Suprapubic skin (tissue), 4 donors: Measurements from ENCODE around the gene PIAS4. TPM values are rescaled to one million over a fixed set of nuclear protein-coding genes. Genes with fewer than 3 reads are reported as not detected.

Source experiments
- DNase-seq, 2 donors: peaks; one replicate each; pipeline ENCODE4 v3.0.0-alpha.2; 2019; ENCODE audit warnings: low spot score in 2 of 2
- H3K27ac ChIP-seq: fragments of 200-600 bp; sonication (generic); one replicate; pipeline ENCODE4 v1.5.1; 2019
- H3K27me3 ChIP-seq: fragments of 200-600 bp; sonication (generic); one replicate; pipeline ENCODE4 v1.5.1; 2019
- H3K36me3 ChIP-seq: fragments of 200-600 bp; sonication (generic); one replicate; pipeline ENCODE4 v1.5.1; 2019
- H3K4me1 ChIP-seq: fragments of 200-600 bp; sonication (generic); one replicate; pipeline ENCODE4 v1.5.1; 2019
- H3K4me3 ChIP-seq: fragments of 200-600 bp; sonication (generic); one replicate; pipeline ENCODE4 v1.5.1; 2019; ENCODE audit warnings: mild to moderate bottlenecking
- H3K9me3 ChIP-seq: fragments of 200-600 bp; sonication (generic); one replicate; pipeline ENCODE4 v1.5.1; 2019
- EP300 ChIP-seq: sonication (generic); formaldehyde crosslinking; IDR thresholded peaks from one replicate; pipeline ENCODE4 v1.6.1; 2017; ENCODE audit warnings: antibody characterized with exemption
- POLR2A ChIP-seq, 2 donors: fragments of 450-650 bp; IDR thresholded peaks; one replicate each; pipeline ENCODE4 v1.6.1; 2017; ENCODE audit warnings: antibody characterized with exemption in 2 of 2, mild to moderate bottlenecking in 2 of 2, moderate library complexity in 2 of 2
- POLR2AphosphoS5 ChIP-seq, 3 donors: sonication (generic); formaldehyde crosslinking; IDR thresholded peaks; one replicate each; pipeline ENCODE4 v1.6.1; 2017; ENCODE audit warnings: antibody characterized with exemption in 3 of 3
- WGBS: methylation state at CpG from one replicate; pipeline ENCODE4 v1.1.5; 2018; 5-methylcytosine and 5-hydroxymethylcytosine counted together
- total RNA-seq, 4 donors: library from RNA; depleted of rRNA; stranded (reverse); fragments of >200 nt; gene quantifications; one replicate each; pipeline ENCODE4 v1.1.0, GENCODE V29; 2016
- TF ChIP-seq, protein P1 (sequence below), 2 donors: fragments of 200-600 bp in 1 of 2; fragments of 450-650 bp in 1 of 2; sonication (generic) in 1 of 2; IDR thresholded peaks; one replicate each; pipeline ENCODE4 v1.5.1; 2016 to 2019; ENCODE audit warnings: antibody characterized with exemption in 2 of 2, mild to moderate bottlenecking in 1 of 2, moderate library complexity in 1 of 2

PIAS4 gene
- total RNA-seq, 4 donors from 2014 or later, result 17.1 to 28.7 (median 22.6) TPM

DNA sequence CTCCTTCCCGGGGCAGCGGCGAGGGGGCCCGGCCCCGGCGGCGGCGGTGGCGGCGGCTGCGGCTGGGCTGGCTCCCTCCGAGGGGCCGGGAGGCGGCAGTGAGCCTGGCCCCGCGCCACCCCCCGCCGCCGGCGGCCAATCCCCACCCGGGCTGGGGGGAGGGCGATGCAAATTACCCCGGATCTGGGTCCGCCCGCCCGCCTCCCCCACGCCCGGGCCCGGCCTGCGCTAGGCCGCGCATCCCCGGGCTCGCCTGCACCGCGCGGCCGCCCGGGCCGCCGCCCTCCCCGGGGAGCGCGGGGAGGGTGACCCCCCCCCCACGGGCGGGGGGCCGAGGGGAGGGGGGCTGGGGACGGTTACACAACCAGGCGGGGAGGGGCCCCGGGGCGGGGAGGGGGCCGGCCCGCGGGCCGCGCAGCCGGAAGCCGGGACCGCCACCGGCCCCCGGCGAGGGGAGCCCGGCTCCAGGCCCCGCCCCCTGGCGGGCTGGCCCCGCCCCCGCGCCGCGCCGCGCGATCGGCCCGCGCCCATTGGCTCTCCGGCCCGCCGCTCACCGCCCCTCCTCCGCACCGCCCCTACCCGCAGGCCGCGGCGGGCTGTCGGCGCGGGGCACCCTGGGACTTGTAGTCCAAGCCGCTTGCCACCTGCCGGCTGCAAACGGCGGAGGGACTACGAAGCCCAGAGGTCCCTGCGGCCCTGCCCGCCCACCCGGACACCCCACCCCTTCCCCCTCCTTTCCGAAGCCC, 58.1 kb downstream of the PIAS4 start:
- H3K27ac ChIP-seq, result peak overlapping the region; percentile 97
- no peaks in the 10 kb centered on the region for H3K36me3 ChIP-seq
- WGBS, result no CpG with 5 or more reads among the region's 98 CpGs
- H3K4me3 ChIP-seq, result peak overlapping the region; percentile 99
- DNase-seq, result peak; percentile 97
- no peak for TF ChIP-seq EP300
- TF ChIP-seq POLR2A (IDR thresholded peaks at IDR 0.05), result no peak
- TF ChIP-seq, protein P1, sequence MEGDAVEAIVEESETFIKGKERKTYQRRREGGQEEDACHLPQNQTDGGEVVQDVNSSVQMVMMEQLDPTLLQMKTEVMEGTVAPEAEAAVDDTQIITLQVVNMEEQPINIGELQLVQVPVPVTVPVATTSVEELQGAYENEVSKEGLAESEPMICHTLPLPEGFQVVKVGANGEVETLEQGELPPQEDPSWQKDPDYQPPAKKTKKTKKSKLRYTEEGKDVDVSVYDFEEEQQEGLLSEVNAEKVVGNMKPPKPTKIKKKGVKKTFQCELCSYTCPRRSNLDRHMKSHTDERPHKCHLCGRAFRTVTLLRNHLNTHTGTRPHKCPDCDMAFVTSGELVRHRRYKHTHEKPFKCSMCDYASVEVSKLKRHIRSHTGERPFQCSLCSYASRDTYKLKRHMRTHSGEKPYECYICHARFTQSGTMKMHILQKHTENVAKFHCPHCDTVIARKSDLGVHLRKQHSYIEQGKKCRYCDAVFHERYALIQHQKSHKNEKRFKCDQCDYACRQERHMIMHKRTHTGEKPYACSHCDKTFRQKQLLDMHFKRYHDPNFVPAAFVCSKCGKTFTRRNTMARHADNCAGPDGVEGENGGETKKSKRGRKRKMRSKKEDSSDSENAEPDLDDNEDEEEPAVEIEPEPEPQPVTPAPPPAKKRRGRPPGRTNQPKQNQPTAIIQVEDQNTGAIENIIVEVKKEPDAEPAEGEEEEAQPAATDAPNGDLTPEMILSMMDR (IDR thresholded peaks at IDR 0.05), result no peak
- peak in 1 of 3 donors; percentile 62 for TF ChIP-seq POLR2AphosphoS5 (IDR thresholded peaks at IDR 0.05)
- peaks cover 54% of the 10 kb centered on the region for H3K4me1 ChIP-seq
- no peaks in the 10 kb centered on the region for H3K9me3 ChIP-seq
- H3K27me3 ChIP-seq, result no peaks in the 10 kb centered on the region

DNA sequence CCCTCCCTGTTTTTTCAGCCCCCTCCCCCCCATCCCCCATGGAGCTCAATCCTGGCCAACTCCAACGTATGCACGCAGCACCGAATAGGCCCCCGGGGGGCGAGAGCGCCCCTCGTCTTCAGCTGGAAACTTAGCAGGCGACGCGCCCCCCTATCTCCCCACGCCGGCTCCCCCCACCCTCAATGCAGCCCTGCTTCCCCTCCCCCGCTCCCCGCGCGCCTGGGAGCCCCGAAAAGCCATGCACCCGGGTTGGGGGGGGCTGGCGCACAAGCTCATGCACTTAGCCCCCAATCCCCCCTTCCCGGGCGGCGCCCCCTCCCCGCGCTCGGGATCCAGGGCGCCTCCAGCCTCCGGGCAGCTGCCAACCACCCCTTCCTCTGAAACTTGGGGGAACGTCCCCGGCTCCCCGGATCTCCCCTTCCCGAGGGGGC, 58.7 kb downstream of the PIAS4 start:
- Histone ChIP-seq H3K4me1 (peaks cover 48% of the 10 kb centered on the region), H3K9me3 (no peaks in the 10 kb centered on the region), H3K27me3 (no peaks in the 10 kb centered on the region), H3K4me3 (peak overlapping the region; percentile 99), H3K36me3 (no peaks in the 10 kb centered on the region), H3K27ac (peak overlapping the region; percentile 97)
- peak in 1 of 2 donors; percentile 88 for DNase-seq
- WGBS, result 0% methylated on average over 1 of the region's 31 CpGs
- no peak for TF ChIP-seq POLR2A (IDR thresholded peaks at IDR 0.05)
- TF ChIP-seq EP300, result no peak
- TF ChIP-seq, protein P1 (IDR thresholded peaks at IDR 0.05), result no peak
- TF ChIP-seq POLR2AphosphoS5 (IDR thresholded peaks at IDR 0.05), result no peak

DNA sequence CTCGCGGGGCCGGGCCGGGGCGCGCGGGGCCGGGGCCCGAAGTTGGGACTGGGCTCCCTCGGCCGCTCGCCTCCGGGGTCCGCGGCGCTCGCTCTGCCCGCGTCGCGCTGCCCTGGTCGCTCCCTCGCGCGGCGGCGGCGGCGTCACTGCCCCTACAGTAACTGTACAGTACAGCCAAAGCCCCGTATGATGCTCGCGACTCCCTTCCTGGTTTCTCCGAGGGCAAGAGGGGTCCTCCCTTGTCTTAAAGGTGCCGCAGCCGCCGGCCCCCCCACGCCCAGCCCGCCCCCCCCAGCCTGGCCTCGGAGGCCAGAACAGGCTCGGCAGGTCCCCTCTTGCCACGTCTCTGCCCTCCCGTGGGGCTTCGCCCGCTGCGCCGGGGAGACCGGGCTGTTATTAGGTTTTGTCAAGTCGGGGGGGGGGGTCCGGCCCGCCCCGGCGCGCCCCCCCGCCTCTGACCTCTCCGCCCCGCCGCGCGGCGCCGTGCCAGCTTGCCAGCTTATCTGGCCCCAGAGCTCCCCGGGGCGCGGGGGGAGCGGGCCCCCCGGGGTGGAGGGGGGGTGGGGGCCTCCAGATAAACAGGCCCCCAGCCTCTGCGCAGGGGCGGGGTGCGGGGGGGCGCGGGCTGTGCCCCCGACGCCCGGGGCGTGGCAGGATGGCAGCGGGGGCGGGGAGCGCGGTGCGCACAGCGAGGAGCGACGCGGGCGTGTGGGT, 59.3 kb downstream of the PIAS4 start, which contains the start of gene ZBTB7A:
Gene ZBTB7A, minus strand, starts transcription at position 218 of the 714 bp plus-strand sequence. CDS start 11,667 bp downstream, outside the sequence.
- H3K9me3 ChIP-seq, result no peaks in the 10 kb centered on the region
- peak within 1 kb of the TSS; percentile 99 for H3K4me3 ChIP-seq
- peak within 1 kb of the TSS; percentile 97 for H3K27ac ChIP-seq
- no peaks in the 10 kb centered on the region for H3K36me3 ChIP-seq
- no peaks in the 10 kb centered on the region for H3K27me3 ChIP-seq
- peaks cover 42% of the 10 kb centered on the region for H3K4me1 ChIP-seq
- TF ChIP-seq POLR2AphosphoS5 (IDR thresholded peaks at IDR 0.05) (no peak), POLR2A (IDR thresholded peaks at IDR 0.05) (peak in 1 of 2 donors; percentile 13), EP300 (no peak)
- TF ChIP-seq, protein P1 (IDR thresholded peaks at IDR 0.05), result no peak
- DNase-seq, result peak in 1 of 2 donors; percentile 95
- WGBS, result 0% methylated on average over 30 of the region's 85 CpGs

DNA sequence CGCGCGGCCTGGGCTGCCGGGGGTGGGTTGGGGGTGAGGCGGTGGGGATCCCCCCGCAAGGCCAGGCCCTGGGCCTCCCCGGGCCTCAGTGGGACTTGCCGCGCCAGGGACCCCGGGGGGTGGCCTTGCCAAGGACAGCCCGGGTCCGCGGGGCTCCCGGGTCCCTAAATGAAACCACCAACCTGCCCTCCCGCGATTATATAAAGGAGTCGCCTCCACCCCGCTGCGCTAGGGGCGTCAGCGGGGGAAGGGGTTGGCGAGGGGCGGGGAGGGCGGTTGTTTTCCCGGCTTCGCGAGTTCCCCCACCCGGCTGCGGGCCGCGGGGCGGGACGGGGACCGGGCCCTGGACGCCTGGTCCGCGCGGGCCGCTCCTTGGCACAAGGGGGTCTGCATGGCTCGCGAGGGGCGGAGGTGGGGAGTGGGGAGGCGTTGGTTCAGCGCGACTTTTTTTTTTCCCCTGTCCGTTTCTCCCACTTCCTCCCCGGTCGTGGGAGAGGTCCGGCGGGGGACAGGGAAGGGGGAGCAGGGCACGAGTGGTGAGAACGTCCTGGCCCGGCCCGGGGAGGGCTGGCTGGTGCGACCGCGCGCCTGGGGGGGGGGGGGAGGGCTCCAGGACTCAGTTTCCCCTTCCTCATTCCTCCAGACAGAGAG, 60.0 kb downstream of the PIAS4 start:
- peak in 1 of 2 donors; percentile 79 for DNase-seq
- peaks cover 35% of the 10 kb centered on the region for H3K4me1 ChIP-seq
- peak in 1 of 2 donors; percentile 32 for TF ChIP-seq POLR2A (IDR thresholded peaks at IDR 0.05)
- TF ChIP-seq POLR2AphosphoS5 (IDR thresholded peaks at IDR 0.05), result no peak
- H3K4me3 ChIP-seq, result peak overlapping the region; percentile 99
- no peaks in the 10 kb centered on the region for H3K9me3 ChIP-seq
- no peaks in the 10 kb centered on the region for H3K27me3 ChIP-seq
- 6% methylated on average over 5 of the region's 58 CpGs for whole genome bisulfite sequencing
- no peaks in the 10 kb centered on the region for H3K36me3 ChIP-seq
- peak overlapping the region; percentile 97 for H3K27ac ChIP-seq

DNA sequence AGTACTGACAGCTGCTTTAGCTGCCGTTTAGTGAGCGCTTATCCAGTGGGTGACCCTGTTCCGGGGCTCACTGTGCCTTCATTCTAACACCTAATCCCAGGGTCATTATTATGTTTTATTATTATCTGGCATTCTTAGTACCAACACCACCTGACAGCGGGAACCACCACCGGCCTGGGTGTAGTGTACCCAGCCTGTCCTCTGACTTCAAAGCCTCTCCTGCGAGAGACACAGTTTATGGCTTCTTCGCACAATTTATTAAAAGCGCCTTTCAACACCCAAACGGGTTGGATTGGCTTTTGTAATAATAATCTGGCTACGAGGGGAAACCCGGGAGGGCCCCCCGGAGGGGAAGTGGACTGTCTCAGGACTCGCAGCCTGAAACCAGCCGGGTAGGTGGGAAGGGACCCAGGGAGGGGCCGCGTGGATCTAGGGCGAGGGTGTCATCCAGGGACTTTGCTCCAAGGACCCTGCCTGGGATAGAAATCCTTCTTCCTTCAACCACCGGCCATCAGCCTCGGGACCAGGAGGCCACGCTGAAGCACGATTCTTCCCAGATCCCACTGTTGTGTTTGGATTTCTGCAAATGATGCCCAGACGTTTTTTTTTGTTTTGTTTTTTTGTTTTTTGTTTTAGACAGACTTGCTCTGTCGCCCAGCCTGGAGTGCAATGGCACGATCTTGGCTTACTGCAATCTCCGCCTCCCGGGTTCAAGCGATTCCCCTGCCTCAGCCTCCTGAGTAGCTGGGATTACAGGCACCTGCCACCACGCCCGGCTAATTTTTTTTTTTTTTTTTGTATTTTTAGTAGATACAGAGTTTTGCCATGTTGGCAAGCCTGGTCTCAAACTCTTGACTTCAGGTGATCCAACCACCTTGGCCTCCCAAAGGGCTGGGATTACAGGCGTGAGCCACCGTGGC, 60.8 kb downstream of the PIAS4 start:
- H3K4me1 ChIP-seq, result peaks cover 27% of the 10 kb centered on the region
- no peaks in the 10 kb centered on the region for H3K36me3 ChIP-seq
- no peak for DNase-seq
- peak overlapping the region; percentile 99 for H3K4me3 ChIP-seq
- WGBS, result 18% methylated on average over 31 of the region's 31 CpGs
- no peaks in the 10 kb centered on the region for H3K27me3 ChIP-seq
- H3K27ac ChIP-seq, result peak overlapping the region; percentile 97
- TF ChIP-seq, protein P1 (IDR thresholded peaks at IDR 0.05), result no peak
- no peak for TF ChIP-seq POLR2A (IDR thresholded peaks at IDR 0.05)
- TF ChIP-seq POLR2AphosphoS5 (IDR thresholded peaks at IDR 0.05), result no peak
- no peak for TF ChIP-seq EP300
- H3K9me3 ChIP-seq, result no peaks in the 10 kb centered on the region
